Liver (tissue), 9 donors: ENCODE results near the gene ATP4B. TPM values are rescaled to one million over a fixed set of nuclear protein-coding genes. Genes with fewer than 3 reads are reported as not detected.

Experiments used
- DNase-seq: peaks from one replicate; pipeline ENCODE4 v3.0.0-alpha.2; 2017; ENCODE audit warnings: low spot score
- H3K27ac ChIP-seq, 2 donors: one replicate each; pipeline ENCODE4 v1.7.0; 2013; ENCODE audit warnings: inconsistent platforms in 2 of 2, low read length in 2 of 2, control low read depth in 1 of 2, low read depth in 1 of 2, mild to moderate bottlenecking in 1 of 2
- H3K27me3 ChIP-seq, 4 donors: one replicate each; pipeline versions ENCODE4 v1.6.1 to v1.7.0; 2013; ENCODE audit warnings: low read length in 3 of 4, inconsistent platforms in 1 of 4, mild to moderate bottlenecking in 1 of 4, moderate library complexity in 1 of 4; ENCODE audit not compliant: control insufficient read depth in 4 of 4, insufficient read depth in 4 of 4
- H3K36me3 ChIP-seq, 4 donors: one replicate each; pipeline versions ENCODE4 v1.6.1 to v1.7.0; 2013; ENCODE audit warnings: low read length in 3 of 4, mild to moderate bottlenecking in 3 of 4, low read depth in 1 of 4, moderate library complexity in 1 of 4; ENCODE audit not compliant: control insufficient read depth in 4 of 4, insufficient read depth in 3 of 4
- H3K4me1 ChIP-seq, 4 donors: one replicate each; pipeline versions ENCODE4 v1.6.1 to v1.7.0; 2013; ENCODE audit warnings: low read length in 3 of 4, mild to moderate bottlenecking in 3 of 4, moderate library complexity in 1 of 4; ENCODE audit not compliant: control insufficient read depth in 4 of 4, insufficient read depth in 4 of 4
- H3K4me3 ChIP-seq, 3 donors: one replicate each; pipeline versions ENCODE4 v1.6.1 to v1.7.0; 2013; ENCODE audit warnings: low read length in 3 of 3, control low read depth in 1 of 3, low read depth in 1 of 3, mild to moderate bottlenecking in 1 of 3
- H3K9ac ChIP-seq, 2 donors: one replicate each; pipeline ENCODE4 v1.7.0; 2013; ENCODE audit warnings: low read length in 2 of 2, mild to moderate bottlenecking in 2 of 2, moderate library complexity in 2 of 2, control low read depth in 1 of 2, low read depth in 1 of 2
- H3K9me3 ChIP-seq, 4 donors: one replicate each; pipeline versions ENCODE4 v1.6.1 to v1.7.0; 2013; ENCODE audit warnings: low read length in 3 of 4; ENCODE audit not compliant: control insufficient read depth in 4 of 4
- ATF3 ChIP-seq: IDR thresholded peaks from 2 replicates; pipeline ENCODE4 v1.6.1; 2016; ENCODE audit warnings: antibody characterized with exemption
- CTCF ChIP-seq: fragments of 150-350 bp; IDR thresholded peaks from 2 replicates; pipeline ENCODE4 v1.5.1; 2017; ENCODE audit warnings: improper control_type of control experiment, low read depth, low read length; ENCODE audit not compliant: missing input control
- EGR1 ChIP-seq, 2 donors: IDR thresholded peaks; 2 replicates each; pipeline ENCODE4 v1.6.1; 2016 to 2018; ENCODE audit warnings: antibody characterized with exemption in 2 of 2, low read depth in 2 of 2
- FOXA1 ChIP-seq: IDR thresholded peaks from 2 replicates; pipeline ENCODE4 v1.6.1; 2016; ENCODE audit warnings: antibody characterized with exemption
- FOXA2 ChIP-seq: IDR thresholded peaks from 2 replicates; pipeline ENCODE4 v1.6.1; 2016; ENCODE audit warnings: antibody characterized with exemption
- GABPA ChIP-seq, 2 donors: IDR thresholded peaks in 1 of 2; conservative IDR thresholded peaks in 1 of 2; 2 replicates each; pipeline ENCODE4 v1.6.1; 2016; ENCODE audit warnings: antibody characterized with exemption in 2 of 2, mild to moderate bottlenecking in 1 of 2, moderate library complexity in 1 of 2
- HNF4A ChIP-seq, 2 donors: conservative IDR thresholded peaks; 2 replicates each; pipeline ENCODE4 v1.6.1; 2016; ENCODE audit warnings: antibody characterized with exemption in 2 of 2, mild to moderate bottlenecking in 2 of 2
- HNF4G ChIP-seq: IDR thresholded peaks from 2 replicates; pipeline ENCODE4 v1.6.1; 2016; ENCODE audit warnings: antibody characterized with exemption
- JUND ChIP-seq, 2 donors: IDR thresholded peaks; 2 replicates each; pipeline ENCODE4 v1.6.1; 2016; ENCODE audit warnings: antibody characterized with exemption in 2 of 2
- MAX ChIP-seq: IDR thresholded peaks from 2 replicates; pipeline ENCODE4 v1.6.1; 2016; ENCODE audit warnings: antibody characterized with exemption
- NR2F2 ChIP-seq: IDR thresholded peaks from 2 replicates; pipeline ENCODE4 v1.6.1; 2016; ENCODE audit warnings: antibody characterized with exemption
- RAD21 ChIP-seq, 2 donors: IDR thresholded peaks; 2 replicates each; pipeline ENCODE4 v1.6.1; 2016; ENCODE audit warnings: antibody characterized with exemption in 2 of 2, mild to moderate bottlenecking in 2 of 2
- RXRA ChIP-seq, 2 donors: IDR thresholded peaks; 2 replicates each; pipeline ENCODE4 v1.6.1; 2017 to 2018; ENCODE audit warnings: antibody characterized with exemption in 2 of 2, mild to moderate bottlenecking in 1 of 2
- SP1 ChIP-seq: IDR thresholded peaks from 2 replicates; pipeline ENCODE4 v1.6.1; 2018; ENCODE audit warnings: antibody characterized with exemption, mild to moderate bottlenecking
- TAF1 ChIP-seq: conservative IDR thresholded peaks from 2 replicates; pipeline ENCODE4 v1.6.1; 2016; ENCODE audit warnings: antibody characterized with exemption, mild to moderate bottlenecking
- YY1 ChIP-seq: IDR thresholded peaks from 2 replicates; pipeline ENCODE4 v1.6.1; 2016; ENCODE audit warnings: antibody characterized with exemption, mild to moderate bottlenecking
- ZBTB33 ChIP-seq: IDR thresholded peaks from 2 replicates; pipeline ENCODE4 v1.6.1; 2016; ENCODE audit warnings: antibody characterized with exemption
- WGBS: extraction: QIAGEN DNeasy Blood & Tissue Kit; methylation state at CpG from one replicate; pipeline ENCODE4 v1.1.7; 2013; 5-methylcytosine and 5-hydroxymethylcytosine counted together
- polyA plus RNA-seq, 2 donors: library from polyadenylated mRNA; stranded (reverse) in 1 of 2; unstranded in 1 of 2; fragments of 200-250 nt in 1 of 2; fragments of >200 nt in 1 of 2; fragmentation: Nextera tagmentation in 1 of 2; extraction: Ambion mirVana in 1 of 2; gene quantifications; one replicate each; pipeline versions ENCODE4 v1.2.1 to v1.2.3, GENCODE V29; 2013 to 2015
- total RNA-seq, 2 donors: library from RNA; depleted of rRNA; stranded (reverse); fragments of >200 nt; gene quantifications; one replicate each; pipeline ENCODE4 v1.2.3, GENCODE V29; 2014
- donor health status: healthy.
- donor health status: healthy.
- donor health status: healthy.
- donor health status: healthy.
- donor health status: healthy.

ATP4B gene
- total and polyA plus RNA-seq, 4 donors = not detected

GRCh38 chr13:113630804-113631203 is 27.2 kb downstream of the ATP4B start:
- no peak for DNase-seq
- H3K36me3 ChIP-seq = peaks cover 14 to 45% (median 27%) of the 10 kb centered on the region in 4 donors
- WGBS = 95% methylated on average over 6 of the region's 6 CpGs

GRCh38 chr13:113630296-113630695 is 27.7 kb downstream of the ATP4B start:
- no peak for TF ChIP-seq JUND (IDR thresholded peaks at IDR 0.05)
- no peak for TF ChIP-seq HNF4G
- no peak for TF ChIP-seq MAX
- TF ChIP-seq FOXA1 = no peak
- TF ChIP-seq RAD21 (IDR thresholded peaks at IDR 0.05) = no peak
- no peak for TF ChIP-seq EGR1 (IDR thresholded peaks at IDR 0.05; ENCODE audit: low read depth in 2 of 2)
- TF ChIP-seq FOXA2 = no peak
- no peak for TF ChIP-seq YY1
- no peak for TF ChIP-seq SP1
- no peak for TF ChIP-seq CTCF
- TF ChIP-seq ZBTB33 = no peak
- TF ChIP-seq RXRA (IDR thresholded peaks at IDR 0.05) = no peak
- no peak for TF ChIP-seq TAF1
- no peak for TF ChIP-seq ATF3
- TF ChIP-seq NR2F2 = no peak
- no peak for TF ChIP-seq HNF4A (conservative IDR thresholded peaks at IDR 0.05)
- no peak for TF ChIP-seq GABPA (IDR thresholded peaks at IDR 0.05 in 1 of 2, conservative IDR thresholded peaks at IDR 0.05 in 1 of 2)
- 98% methylated on average over 11 of the region's 11 CpGs for WGBS
- H3K4me3 ChIP-seq = no peak overlapping the region
- H3K27ac ChIP-seq = no peak overlapping the region
- no peak for DNase-seq
- H3K36me3 ChIP-seq = peaks cover 14 to 40% (median 26%) of the 10 kb centered on the region in 4 donors
- no peaks in the 10 kb centered on the region for H3K4me1 ChIP-seq
- no peaks in the 10 kb centered on the region for H3K27me3 ChIP-seq
- no peak overlapping the region for H3K9ac ChIP-seq
- H3K9me3 ChIP-seq = no peaks in the 10 kb centered on the region

More at GRCh38 chr13:113630804-113631203, 27.2 kb downstream of the ATP4B start:
- no peak overlapping the region for H3K4me3 ChIP-seq
- H3K27ac ChIP-seq = no peak overlapping the region
- no peaks in the 10 kb centered on the region for H3K27me3 ChIP-seq
- no peaks in the 10 kb centered on the region for H3K4me1 ChIP-seq
- TF ChIP-seq GABPA (IDR thresholded peaks at IDR 0.05 in 1 of 2, conservative IDR thresholded peaks at IDR 0.05 in 1 of 2) = no peak
- TF ChIP-seq HNF4A (conservative IDR thresholded peaks at IDR 0.05) = no peak
- H3K9ac ChIP-seq = no peak overlapping the region
- no peaks in the 10 kb centered on the region for H3K9me3 ChIP-seq
